Left colon (tissue), 2 donors: ENCODE results near the gene GZMM. TPM values are rescaled to one million over a fixed set of nuclear protein-coding genes. Genes with fewer than 3 reads are reported as not detected.
A peak's percentile ranks its signal among the peaks of the same experiment; 100 is the strongest.

Experiments
- ATAC-seq: fragments of 200-7000 bp; cut with Tn5 transposase; one replicate; pipeline ENCODE4 v1.9.1; 2020; ENCODE audit warnings: mild to moderate bottlenecking, moderate library complexity
- DNase-seq, 2 donors: peaks; one replicate each; pipeline ENCODE4 v3.0.0-alpha.2; 2020
- intact Hi-C, 2 donors: fragments of 100-400 bp; cut with DNase I in 1 of 2; cut with micrococcal nuclease in 1 of 2; formaldehyde crosslinking; loops; one replicate each; pipeline versions ENCODE4 v1.11.2 to v1.14.0; 2022; cut with DNase I, micrococcal nuclease
- total RNA-seq, 2 donors: library from RNA; stranded (reverse); fragmentation: NEBNext Ultra II Directional; extraction: Animal tissue kit (Norgen Biotek cat#: 25700); gene quantifications; one replicate each; pipeline ENCODE4 v1.2.1, GENCODE V29; 2021
- donor health status: DM: no; HTN: no; CAD: no.
- donor health status: DM: yes; HTN: yes; CAD: no.

GZMM gene
- total RNA-seq, 2 donors from 2014 or later, result 0.67 TPM; not detected in 1

DNA sequence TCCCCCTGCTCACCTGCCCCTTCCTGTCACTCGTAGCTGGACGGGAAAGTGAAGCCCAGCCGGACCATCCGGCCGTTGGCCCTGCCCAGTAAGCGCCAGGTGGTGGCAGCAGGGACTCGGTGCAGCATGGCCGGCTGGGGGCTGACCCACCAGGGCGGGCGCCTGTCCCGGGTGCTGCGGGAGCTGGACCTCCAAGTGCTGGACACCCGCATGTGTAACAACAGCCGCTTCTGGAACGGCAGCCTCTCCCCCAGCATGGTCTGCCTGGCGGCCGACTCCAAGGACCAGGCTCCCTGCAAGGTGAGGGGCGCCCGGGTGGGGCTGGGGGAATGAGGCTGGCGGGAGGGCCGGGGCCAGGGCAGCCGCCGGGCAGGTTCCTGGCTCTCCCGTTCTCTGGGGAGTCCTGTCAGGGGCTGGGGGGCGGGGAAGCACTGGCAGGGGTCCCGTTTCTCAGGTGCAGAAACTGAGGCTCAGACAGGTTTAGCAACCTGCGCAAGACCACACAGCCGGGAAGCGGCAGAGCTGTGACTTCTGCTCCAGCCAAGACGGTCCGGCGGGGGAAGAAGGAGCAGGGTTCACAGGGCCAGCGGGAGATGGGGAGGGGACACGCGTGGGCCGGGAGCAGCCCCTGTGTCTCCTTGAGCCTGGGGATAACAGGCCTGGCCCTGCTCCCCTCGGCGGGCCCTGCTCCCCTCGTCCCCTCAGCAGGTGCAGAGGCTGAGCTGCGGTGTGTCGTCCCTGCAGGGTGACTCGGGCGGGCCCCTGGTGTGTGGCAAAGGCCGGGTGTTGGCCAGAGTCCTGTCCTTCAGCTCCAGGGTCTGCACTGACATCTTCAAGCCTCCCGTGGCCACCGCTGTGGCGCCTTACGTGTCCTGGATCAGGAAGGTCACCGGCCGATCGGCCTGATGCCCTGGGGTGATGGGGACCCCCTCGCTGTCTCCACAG, 5.3 kb downstream of the GZMM start:
- ATAC-seq (no peak), DNase-seq (peak in 1 of 2 donors; percentile 7)
- intact Hi-C loops, result no loop called here

DNA sequence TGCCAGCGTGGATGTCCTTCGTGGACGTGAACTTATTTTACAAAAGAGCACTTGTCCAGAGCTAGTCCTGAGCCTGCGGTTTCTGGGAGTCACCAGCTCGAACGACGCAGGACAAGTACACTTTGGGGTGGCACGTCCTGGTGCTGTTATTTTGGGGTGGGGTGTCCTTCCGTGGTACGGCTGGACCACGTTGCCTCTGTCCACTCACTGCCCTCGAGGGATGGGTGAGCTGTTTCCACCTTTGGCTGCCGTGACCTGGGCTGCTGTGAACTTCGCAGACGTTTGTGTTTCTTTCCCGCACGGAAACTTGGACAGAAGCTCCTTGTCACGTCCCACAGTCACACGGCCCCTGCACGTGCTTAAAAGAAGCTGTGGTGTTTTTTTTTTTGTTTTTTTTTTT, 11.0 kb downstream of the GZMM start:
- DNase-seq, result no peak
- intact Hi-C loops, result no loop called here
- ATAC-seq, result no peak

DNA sequence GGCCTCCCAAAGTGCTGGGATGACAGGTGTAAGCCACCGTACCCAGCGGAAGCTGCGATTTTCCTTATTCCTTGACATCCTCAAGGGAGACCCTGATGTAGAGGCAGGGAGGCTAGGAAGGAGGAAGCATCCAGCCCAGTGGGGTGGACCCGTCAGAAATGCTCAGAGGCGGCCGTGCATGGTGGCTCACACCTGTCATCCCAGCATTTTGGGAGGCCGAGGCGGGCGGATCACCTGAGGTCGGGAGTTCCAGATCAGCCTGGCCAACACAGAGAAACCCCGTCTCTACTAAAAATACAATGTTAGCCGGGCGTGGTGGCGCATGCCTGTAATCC, 11.6 kb downstream of the GZMM start:
- intact Hi-C loops, result no loop called here
- DNase-seq (no peak), ATAC-seq (no peak)

DNA sequence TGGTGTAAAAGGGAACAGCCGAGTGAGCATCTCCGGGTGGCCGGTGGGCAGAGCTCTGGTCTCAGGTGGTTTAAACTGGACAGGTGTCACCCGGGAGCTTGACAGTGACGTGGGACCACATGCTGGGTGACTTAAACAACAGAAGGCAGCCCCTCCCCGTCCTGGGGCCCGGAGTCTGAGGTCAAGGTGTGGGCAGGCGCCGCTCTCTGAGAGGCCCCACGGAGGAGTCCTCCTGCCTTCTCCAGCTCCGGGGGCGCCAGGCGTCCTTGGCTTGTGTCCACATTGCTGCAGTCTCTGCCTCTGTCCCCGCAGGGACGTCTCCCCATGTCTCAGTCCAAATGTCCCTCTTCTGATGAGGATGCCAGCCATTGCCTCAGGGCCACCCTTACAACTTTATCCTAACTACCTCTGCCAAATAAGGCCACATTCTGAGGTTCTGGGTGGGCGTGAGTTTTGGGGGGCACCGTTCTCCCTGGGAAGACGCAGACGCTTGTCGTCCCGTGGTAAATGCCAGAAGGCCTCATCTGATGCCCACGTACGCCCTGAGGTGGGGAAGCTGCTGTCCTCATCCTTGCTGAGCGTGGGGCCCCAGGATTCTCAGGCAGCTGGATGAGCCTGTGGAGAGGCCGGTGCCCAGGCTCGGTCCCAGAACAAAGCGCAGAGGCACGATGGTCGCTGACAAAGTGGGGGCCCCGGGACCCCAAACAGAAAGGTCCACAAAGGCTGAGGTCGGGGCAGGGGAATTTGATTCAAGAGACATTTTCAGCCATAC, 12.9 kb downstream of the GZMM start:
- DNase-seq (no peak), ATAC-seq (peak; percentile 9)
- intact Hi-C loops, result no loop called here

DNA sequence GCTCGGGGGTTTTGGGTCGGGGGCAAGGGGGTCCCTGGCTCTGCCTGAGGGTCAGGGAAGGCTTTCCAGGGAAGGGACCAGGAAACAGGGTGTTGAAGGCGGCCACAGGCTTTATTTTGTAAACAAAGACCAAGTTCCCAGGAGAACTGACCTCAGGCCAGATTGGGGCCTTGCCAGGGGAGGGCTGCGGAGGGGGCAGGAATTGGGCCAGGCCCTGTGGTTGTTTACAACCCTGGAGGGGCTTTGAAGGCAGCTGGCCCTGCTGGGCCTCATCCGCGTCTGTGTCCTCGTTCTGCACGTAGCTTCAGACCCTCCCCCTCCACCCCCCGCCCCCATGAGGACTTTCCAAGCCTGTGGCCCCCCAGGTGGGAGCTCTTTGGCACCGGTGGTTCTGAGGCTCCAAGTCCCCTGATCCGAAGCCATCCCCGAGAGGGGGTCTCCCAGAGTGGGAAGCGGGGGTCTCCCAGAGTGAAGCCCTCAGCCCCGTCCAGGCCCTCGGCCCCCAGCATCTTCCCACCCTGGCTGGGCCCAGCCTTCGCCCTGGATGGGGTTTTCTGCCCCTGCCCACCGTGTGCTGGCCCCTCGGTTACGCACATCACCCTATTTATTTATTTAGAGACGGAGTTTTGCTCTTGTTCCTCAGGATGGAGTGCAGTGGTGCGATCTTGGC, 15.1 kb downstream of the GZMM start:
- intact Hi-C loops, result no loop called here
- ATAC-seq, result no peak
- no peak for DNase-seq

DNA sequence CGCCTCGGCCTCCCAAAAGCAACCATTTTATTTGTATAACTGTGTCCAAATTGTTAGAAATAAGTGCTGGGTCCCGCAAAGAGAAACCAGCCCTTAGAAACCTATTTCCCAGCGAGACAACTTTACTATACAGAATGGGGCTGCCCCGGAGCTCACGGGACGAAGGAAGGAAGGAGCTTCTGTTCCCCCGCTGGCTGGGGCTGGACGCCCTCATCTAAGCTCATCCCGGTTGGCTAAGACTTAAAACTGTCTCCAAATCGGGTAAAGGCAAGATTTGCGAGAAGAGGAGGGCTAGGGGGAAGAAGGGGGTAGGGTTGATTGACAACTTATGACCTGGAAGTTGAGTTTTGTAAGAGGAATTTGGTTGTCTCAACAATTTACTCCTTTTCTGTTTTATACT, 16.3 kb downstream of the GZMM start:
- intact Hi-C loops, result no loop called here
- DNase-seq, result no peak
- ATAC-seq, result no peak

DNA sequence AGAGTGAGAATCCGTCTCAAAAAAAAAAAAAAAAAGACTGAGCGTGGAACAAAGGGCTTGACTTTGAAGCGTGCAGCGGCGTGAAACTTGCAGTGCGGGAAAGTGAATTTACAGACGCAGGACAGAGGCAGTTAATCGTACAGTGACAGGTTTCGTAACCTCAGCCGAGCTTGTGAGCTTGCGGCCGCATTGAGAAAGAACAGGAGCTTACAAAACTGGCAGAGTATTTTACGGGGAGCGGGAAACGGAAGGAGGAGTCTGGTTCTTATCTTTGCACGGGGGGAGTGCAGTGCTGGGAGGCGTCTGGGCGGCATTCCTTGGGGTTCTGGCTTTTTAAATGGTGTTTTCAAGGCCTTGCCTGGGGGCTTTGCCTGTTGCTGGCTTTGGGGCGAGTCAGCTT, 22.6 kb downstream of the GZMM start:
- intact Hi-C loops, result no loop called here
- no peak for ATAC-seq
- peak in 1 of 2 donors; percentile 79 for DNase-seq

DNA sequence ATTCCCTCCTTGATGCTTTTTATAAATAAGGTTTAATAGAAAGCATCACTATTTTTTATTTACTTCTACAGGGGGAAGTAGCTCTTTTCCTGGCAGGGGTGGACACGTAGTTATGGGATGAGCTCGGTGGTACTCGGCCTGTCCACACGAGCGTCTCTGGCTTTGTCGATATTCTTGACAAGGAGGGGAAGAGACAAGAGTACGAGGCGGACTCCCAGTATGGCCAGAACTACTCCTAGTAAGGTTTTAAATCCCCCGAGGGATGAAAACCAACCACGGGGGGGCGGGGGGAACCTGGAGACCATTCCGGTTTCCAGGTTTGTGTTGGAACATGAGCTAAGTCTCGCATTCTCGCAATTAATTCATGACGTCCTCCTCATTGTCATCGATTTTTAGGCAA, 23.0 kb downstream of the GZMM start:
- ATAC-seq, result no peak
- intact Hi-C loops, result no loop called here
- DNase-seq, result no peak

DNA sequence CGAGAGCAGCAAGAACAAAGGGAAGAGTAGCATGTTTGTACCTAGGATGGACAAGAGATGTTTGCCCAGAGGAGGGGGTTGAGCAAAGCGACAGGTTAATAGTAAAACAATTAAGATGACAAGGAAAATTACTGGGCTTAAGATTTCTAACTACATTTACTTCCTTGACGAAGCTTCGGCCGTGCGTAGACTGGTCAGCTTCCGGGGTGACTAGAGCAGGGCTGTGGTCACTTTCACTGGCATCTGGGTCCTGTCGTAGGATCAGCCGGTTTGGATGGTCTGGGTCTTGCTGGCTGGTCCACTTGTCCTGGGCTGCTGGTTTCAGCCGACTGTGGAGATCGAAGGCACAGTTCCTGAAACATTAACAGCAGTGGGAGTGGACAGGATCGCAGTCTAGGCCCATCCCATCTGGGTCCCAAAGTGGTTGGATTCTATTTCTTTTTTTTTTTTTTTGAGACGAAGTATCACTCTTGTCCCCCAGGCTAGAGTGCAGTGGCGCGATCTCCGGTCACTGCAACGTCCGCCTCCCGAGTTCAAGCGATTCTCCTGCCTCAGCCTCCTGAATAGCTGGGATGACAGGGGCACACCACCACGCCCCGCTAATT, 23.5 kb downstream of the GZMM start:
- intact Hi-C loops, result no loop called here
- ATAC-seq, result no peak
- DNase-seq, result no peak

DNA sequence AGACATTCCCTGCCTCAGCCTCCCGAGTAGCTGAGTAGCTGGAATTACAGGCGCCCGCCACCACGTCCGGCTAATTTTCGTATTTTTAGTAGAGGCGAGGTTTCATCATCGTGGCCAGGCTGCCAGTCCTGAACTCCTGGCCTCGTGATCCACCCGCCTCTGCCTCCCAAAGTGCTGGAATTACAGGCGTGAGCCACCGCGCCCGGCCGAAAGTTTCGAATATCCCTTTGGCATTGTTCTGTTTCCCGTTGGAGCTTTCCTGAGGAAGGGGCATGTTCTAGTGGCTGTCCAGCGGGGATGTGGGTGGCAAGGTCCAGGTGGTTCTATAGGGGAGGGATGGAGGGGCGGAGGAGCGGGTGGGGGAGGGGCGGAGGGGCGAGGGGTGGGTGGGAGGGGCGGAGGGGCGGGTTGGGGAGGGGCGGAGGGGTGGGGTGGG, 26.4 kb downstream of the GZMM start:
- intact Hi-C loops, result no loop called here
- peak in 1 of 2 donors; percentile 38 for DNase-seq
- no peak for ATAC-seq

DNA sequence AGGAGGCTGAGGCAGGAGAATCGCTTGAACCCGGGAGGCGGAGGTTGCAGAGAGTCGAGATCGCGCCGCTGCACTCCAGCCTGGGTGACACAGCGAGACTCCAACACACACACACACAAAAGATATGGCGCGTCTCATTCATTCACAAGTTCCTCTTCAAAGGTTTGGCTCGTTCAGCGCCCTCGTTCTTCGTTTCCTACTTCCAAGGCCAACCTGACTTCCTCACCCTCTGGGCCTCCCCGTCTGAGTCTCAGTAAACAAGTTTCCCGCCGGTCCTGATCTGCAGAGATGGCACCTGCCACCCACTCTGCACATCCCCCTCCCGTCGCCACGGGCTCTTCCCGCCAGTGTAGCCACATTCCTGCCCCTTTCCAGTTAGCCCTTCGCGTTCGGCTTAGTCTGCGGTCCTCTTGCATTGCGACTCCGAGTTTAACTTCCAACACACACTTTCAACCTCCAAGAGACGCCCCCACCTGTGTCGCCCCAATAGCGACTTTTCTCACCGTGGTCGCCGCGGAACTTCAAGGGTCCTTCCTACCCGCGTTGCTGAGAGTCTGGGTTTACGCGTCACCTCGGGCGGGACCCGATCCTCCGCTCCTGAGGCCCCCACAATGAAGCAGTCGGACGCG, 27.2 kb downstream of the GZMM start:
- intact Hi-C loops, result no loop called here
- DNase-seq, result peak; percentile 66 to 75
- ATAC-seq, result peak; percentile 37

DNA sequence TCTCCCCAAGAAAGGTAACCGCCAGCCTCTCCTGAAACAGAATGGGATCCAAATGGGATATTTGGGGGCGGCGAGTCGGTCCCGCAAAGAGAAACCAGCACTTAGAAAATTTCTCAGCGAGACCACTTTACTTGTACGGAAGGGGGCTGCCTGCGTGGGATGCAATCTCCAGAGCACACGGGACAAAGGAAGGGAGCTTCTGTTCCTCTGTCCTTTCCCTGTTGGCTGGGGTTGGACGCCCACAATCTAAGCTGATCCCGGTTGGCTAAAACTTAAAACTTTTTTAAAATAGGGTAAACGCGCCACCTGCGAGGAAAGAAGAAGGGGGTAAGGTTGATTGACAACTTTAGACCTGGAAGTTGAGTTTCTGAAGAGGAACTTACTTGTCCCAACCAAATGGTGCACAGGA, 27.7 kb downstream of the GZMM start:
- intact Hi-C loops, result no loop called here
- DNase-seq (no peak), ATAC-seq (peak; percentile 26)

DNA sequence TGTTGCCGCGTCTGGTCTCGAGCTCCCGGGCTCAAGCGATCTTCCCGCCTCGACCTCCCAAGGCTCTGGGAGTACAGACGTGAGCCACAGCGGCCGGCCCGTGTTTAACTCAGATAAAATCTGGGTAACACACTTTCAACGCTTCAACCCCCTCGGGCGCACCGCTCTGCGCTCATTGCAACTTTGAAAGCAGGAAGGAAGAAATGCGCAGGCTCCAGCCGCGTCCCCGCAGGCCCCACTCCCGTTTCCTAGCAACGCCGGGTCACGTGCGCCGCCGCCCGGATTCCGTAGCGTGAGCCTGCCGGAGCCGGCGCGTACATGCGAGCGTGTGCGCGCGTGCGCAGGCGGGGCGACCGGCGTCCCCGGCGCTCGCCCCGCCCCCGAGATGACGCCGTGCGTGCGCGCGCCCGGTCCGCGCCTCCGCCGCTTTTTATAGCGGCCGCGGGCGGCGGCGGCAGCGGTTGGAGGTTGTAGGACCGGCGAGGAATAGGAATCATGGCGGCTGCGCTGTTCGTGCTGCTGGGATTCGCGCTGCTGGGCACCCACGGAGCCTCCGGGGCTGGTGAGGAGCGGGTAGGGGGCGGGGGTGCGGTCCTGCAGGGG, 28.4 kb downstream of the GZMM start, which contains the start of gene BSG:
Gene BSG (plus strand): TSS at position 457 of the 603 bp plus-strand sequence. CDS start 39 bp downstream, at position 496.
- DNase-seq (peak; percentile 98 to 99), ATAC-seq (peak; percentile 79)
- intact Hi-C loops, result no loop called here

DNA sequence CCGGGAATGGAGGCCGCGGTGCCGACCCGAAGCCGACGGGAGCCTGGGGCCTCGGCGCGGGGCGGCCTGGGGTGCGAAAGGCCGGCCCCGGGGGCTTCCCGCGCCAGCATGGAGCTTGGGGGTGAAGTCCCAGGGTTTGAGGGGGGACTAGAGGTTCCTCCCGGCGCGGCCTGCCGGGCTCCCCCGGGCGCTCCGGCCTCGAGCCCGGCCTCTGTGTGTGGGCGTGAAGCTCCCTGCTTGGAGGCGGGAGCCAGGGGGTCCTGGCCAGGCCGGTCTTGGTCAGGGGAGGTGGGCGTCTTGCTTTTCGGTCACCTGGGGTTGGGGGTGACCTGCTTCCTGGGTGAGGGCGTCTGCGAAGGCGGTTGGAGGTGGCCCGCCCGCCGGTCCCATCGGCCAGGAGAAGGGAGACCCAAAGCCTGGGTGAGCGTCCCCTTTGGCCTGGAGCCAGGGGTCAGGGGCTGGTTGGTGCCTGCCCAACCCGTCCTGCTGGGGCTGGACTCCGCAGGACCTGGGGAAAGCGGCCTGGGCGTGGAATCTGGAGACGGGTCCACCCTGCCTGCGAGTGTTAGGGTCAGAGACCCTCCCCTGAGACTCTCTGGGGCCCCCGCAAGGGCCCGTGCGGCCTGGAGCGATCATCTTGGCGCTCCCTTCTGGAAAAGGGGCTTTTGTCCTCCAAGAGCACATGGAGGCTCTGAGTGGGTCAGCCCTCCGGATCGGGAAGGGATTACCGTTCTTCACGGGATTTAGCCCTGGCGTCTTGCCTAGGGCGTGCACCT, 29.1 kb downstream of the GZMM start:
- peak; percentile 62 to 69 for DNase-seq
- peak; percentile 28 for ATAC-seq
- intact Hi-C loops, result no loop called here

DNA sequence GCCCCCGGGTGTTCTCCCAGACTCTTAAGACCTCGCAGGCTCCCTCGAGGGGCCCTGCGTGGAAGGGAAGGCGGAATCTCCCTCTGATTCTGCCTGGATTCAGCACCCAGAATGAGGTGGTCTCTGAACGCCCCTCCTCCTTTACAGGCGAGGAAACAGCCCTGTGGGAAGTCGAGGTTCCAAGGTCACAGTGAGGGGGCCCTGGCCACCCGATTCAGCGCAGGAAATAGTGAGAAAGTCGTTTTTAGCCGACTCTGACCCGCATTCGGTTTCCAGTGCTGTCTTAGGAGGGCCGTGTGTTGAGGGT, 29.6 kb downstream of the GZMM start:
- intact Hi-C loops, result no loop called here
- no peak for DNase-seq

DNA sequence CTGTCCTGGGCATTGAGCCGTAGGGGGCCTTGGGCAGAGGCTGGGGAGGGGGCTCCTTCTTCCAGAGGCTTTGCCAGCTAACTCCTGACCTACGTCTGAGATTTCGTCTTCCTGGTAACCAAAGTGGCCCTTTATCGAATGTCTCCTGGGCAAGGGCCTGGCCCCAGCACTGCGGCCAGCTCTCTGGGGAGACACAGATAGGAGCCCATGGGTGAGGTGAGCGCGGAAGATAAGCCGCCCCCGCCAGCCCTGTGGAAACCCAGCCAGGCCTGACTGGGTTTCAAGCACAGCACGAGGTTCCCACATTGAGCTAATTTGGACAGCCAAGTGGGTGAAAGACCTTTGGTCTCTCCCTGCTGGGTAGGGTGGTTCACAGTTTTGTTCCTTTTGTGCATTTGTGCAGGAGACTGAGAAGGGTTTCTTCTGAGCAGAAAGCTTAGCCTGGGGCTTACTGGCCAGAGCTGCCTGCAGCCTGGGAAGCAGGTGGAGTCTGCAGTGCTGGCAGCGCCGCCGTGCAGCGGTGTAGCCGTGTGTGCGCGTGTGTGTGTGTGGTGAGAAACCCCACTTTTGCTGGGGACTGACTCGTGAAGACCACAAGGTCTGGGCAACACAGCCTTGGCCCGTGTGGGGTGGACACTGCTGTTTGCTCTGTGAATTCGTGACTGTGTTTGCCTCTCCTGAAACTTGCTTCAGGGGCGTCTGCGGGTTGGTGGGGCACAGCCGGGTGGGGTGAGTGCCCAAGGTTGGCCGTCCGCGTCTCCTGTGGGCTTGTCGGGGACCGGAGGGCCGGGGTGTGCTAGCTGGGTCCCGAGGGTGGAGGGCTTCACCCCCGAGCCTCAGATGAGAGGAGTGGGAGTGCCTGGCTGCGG, 31.0 kb downstream of the GZMM start:
- intact Hi-C loops, result no loop called here
- ATAC-seq (peak; percentile 9), DNase-seq (peak in 1 of 2 donors; percentile 45)

More for the DNA sequence above, 29.6 kb downstream of the GZMM start:
- no peak for ATAC-seq
